Kidney (tissue), 14 donors: ENCODE measurements around the gene EEF1G. TPM values are rescaled to one million over a fixed set of nuclear protein-coding genes. Genes with fewer than 3 reads are reported as not detected.

Source experiments
- DNase-seq, 5 donors: peaks; one replicate each; pipeline ENCODE4 v3.0.0-alpha.2; 2013 to 2020
- FAIRE-seq: peaks from 2 replicates; lab custom pipeline; 2012; peaks lifted over from hg19 to GRCh38; lab: Jason Lieb, UNC
- H3K27ac ChIP-seq, 2 donors: one replicate each; pipeline ENCODE4 v1.7.0; 2013; ENCODE audit warnings: low read depth in 2 of 2, low read length in 2 of 2, inconsistent platforms in 1 of 2
- H3K27me3 ChIP-seq: one replicate; pipeline ENCODE4 v1.7.1; 2013; ENCODE audit warnings: low read length, inconsistent platforms; ENCODE audit not compliant: control insufficient read depth, insufficient read depth
- H3K36me3 ChIP-seq, 3 donors: one replicate each; pipeline versions ENCODE4 v1.7.0 to v1.7.1; 2013; ENCODE audit warnings: low read length in 3 of 3, control low read depth in 1 of 3, inconsistent platforms in 1 of 3; ENCODE audit not compliant: insufficient read depth in 3 of 3, control insufficient read depth in 2 of 3
- H3K4me1 ChIP-seq, 3 donors: one replicate each; pipeline versions ENCODE4 v1.7.0 to v1.7.1; 2013; ENCODE audit warnings: low read length in 3 of 3, inconsistent platforms in 1 of 3, low read depth in 1 of 3; ENCODE audit not compliant: control insufficient read depth in 2 of 3, insufficient read depth in 2 of 3
- H3K4me3 ChIP-seq, 3 donors: one replicate each; pipeline versions ENCODE4 v1.7.0 to v1.8.1; 2013; ENCODE audit warnings: low read length in 3 of 3, control low read depth in 1 of 3, inconsistent platforms in 1 of 3
- H3K9ac ChIP-seq, 3 donors: one replicate each; pipeline versions ENCODE4 v1.7.0 to v1.7.1; 2013; ENCODE audit warnings: low read length in 3 of 3, control low read depth in 1 of 3, inconsistent platforms in 1 of 3
- H3K9me3 ChIP-seq, 3 donors: one replicate each; pipeline versions ENCODE4 v1.7.0 to v1.7.1; 2013; ENCODE audit warnings: low read length in 3 of 3, control low read depth in 1 of 3, inconsistent platforms in 1 of 3; ENCODE audit not compliant: control insufficient read depth in 2 of 3, insufficient read depth in 1 of 3
- CTCF ChIP-seq: IDR thresholded peaks from 3 replicates; pipeline ENCODE4 v1.5.1; 2012; ENCODE audit warnings: mild to moderate bottlenecking, moderate library complexity, borderline replicate concordance; ENCODE audit not compliant: insufficient read depth; ENCODE audit errors: extremely low read depth
- intact Hi-C: fragments of 100-400 bp; cut with DNase I; formaldehyde crosslinking; loops from one replicate; pipeline ENCODE4 v1.11.1; 2022
- polyA plus RNA-seq: library from polyadenylated mRNA; stranded (reverse); fragments of 350-450 nt; fragmentation: Illumina TruSeq; extraction: RNeasy Lipid Tissue Mini Kit (QIAGEN cat#74804); gene quantifications from one replicate; pipeline ENCODE4 v1.2.3, GENCODE V29; 2014; ENCODE audit warnings: low read depth, low replicate concordance; ENCODE audit not compliant: insufficient read depth
- total RNA-seq: library from RNA; stranded (reverse); fragmentation: NEBNext Ultra II Directional; extraction: Animal tissue kit (Norgen Biotek cat#: 25700); gene quantifications from one replicate; pipeline ENCODE4 v1.2.1, GENCODE V29; 2021
- donor health status: control.
- donor health status: control.
- donor health status: control.
- donor health status: control.
- donor health status: control.
- donor health status: DM: yes; HTN: yes; CAD: no.
- donor health status: Normal renal cell carcinoma (clear cell type).

The EEF1G gene
- total and polyA plus RNA-seq, 2 donors from 2014 or later, result 1,136 to 1,809 TPM

DNA sequence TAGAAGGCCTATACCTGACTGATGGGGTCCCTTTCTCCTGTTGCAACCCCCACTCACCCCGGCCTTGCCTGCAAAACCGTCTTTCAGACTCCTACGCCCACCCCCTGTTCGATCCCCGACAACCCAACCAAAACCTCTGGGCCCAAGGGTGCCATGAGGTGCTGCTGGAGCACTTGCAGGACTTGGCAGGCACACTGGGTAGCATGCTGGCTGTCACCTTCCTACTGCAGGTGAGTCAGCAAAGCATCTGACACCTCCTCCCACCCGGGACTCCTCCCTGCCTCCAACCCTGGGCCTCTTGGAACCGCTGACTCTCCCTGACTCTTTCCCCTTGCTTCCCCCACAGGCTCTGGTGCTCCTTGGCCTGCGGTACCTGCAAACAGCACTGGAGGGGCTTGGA is 40.6 kb upstream of the EEF1G start:
- intact Hi-C loops, result no loop called here
- TF ChIP-seq CTCF, result no peak
- Histone ChIP-seq H3K36me3 (peaks cover 2 to 9% (median 3%) of the 10 kb centered on the region in 3 donors), H3K27ac (no peak overlapping the region), H3K4me3 (no peak overlapping the region), H3K27me3 (no peaks in the 10 kb centered on the region), H3K9ac (no peak overlapping the region), H3K9me3 (no peaks in the 10 kb centered on the region), H3K4me1 (peaks cover 0 to 26% (median 4%) of the 10 kb centered on the region in 3 donors)
- FAIRE-seq (no peak), DNase-seq (peak in 1 of 5 donors; percentile 77)

GRCh38 chr11:62613291-62613778 is 39.6 kb upstream of the EEF1G start:
- H3K36me3 ChIP-seq, result peaks cover 2 to 9% (median 5%) of the 10 kb centered on the region in 3 donors
- H3K4me1 ChIP-seq, result peaks cover 0 to 26% (median 4%) of the 10 kb centered on the region in 3 donors
- DNase-seq (peak in 1 of 5 donors; percentile 78), FAIRE-seq (no peak)
- H3K4me3 ChIP-seq, result peak overlapping the region in 1 of 3 donors; percentile 35
- H3K27ac ChIP-seq, result peak overlapping the region; percentile 88 to 92
- TF ChIP-seq CTCF, result no peak
- intact Hi-C loops, result no loop called here
- no peaks in the 10 kb centered on the region for H3K27me3 ChIP-seq
- H3K9me3 ChIP-seq, result no peaks in the 10 kb centered on the region
- peak overlapping the region in 1 of 3 donors; percentile 24 for H3K9ac ChIP-seq

DNA sequence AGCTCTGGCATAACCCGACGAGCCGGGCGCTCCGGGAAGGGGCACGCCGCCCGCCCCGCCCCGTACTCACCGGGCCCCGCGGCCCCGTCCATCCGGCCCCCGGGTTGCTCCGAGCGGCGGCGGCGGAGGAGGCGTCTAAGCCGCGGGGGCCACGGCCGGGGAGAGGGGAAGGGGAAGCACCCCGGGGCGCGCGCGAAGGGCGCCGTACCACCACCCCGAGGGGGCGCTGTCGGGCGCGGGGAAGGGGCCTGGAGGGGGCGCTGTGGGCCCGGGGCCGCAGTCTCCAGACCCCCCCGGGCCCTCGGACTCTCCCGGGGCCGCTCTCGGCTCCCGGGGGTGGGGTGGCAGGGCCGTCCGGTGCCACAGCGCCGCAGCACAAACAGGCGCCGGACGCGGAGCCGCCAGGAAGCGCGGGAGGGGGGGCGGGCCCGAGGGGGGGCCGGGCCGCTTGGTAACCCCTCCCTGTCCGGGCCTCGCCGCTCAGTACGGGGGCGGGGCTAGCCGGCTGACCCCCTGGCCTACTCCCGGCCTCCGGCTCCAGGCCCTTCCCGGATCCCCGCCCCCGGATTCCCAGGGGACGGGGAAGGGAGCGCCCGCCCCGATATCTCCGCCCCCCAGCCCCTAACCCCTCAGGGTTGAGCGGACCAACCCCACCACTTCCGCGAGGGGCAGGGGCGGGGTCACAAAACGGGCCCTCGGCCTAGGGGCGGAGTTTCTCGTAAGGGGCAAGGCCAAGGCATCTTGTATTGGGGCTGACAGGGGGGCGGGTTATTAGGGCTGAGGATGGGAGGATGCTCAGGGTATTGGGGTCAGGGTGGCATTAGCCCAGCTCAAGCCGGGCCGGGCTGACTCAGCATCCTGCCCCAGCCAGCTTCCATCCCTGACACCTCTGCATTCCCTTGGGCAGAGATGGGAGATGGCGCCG is 38.9 kb upstream of the EEF1G start, which contains the start of the genes EML3 and ROM1:
EML3 (minus strand) TSS at position 410 of the 925 bp plus-strand sequence; CDS start at position 92, 318 bp downstream.
ROM1 (plus strand) TSS at position 892 of the 925 bp plus-strand sequence; CDS start at position 917, 25 bp downstream.
- FAIRE-seq, result no peak
- TF ChIP-seq CTCF, result peak; percentile 62
- H3K4me3 ChIP-seq, result peak within 1 kb of the TSS; percentile 66 to 92 (median 83)
- intact Hi-C loops, result no loop called here
- H3K36me3 ChIP-seq, result peaks cover 2 to 9% (median 5%) of the 10 kb centered on the region in 3 donors
- H3K9ac ChIP-seq, result peak within 1 kb of the TSS; percentile 68 to 81 (median 75)
- no peaks in the 10 kb centered on the region for H3K27me3 ChIP-seq
- no peaks in the 10 kb centered on the region for H3K9me3 ChIP-seq
- peak; percentile 81 to 98 (median 92) for DNase-seq
- H3K4me1 ChIP-seq, result peaks cover 0 to 26% (median 4%) of the 10 kb centered on the region in 3 donors
- peak within 1 kb of the TSS; percentile 88 to 92 for H3K27ac ChIP-seq
